ENCODE results near the gene GOLGA6L10.
"Not testable (repeated sequence)": the region's sequence is repeated elsewhere in the genome, so short reads cannot be mapped to it uniquely, and the experiment has no call there.

GOLGA6L10 gene

DNA sequence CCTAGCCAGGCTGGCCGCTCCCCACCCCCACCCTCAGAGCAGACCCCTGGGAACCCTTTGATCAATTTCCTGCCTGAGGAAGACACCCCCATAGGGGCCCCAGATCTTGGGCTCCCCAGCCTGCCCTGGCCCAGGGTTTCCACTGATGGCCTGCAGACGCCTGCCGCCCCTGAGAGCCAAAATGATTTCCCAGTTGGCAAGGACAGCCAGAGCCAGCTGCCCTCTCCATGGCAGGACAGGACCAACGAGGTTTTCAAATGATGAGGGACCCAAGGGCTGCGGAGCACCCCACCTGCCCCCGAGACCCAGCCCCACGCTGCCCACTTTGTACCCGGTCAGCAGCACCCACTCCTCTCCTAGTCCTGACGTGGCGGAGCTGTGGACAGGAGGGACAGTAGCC lies 21.9 kb downstream of the GOLGA6L10 start:
- H3K4me2 ChIP-seq (ENCODE audit: insufficient read depth, low read length); H3K79me2 ChIP-seq (ENCODE audit: insufficient read depth, low read length); H3K27me3 ChIP-seq (ENCODE audit: insufficient read depth, low read length, poor library complexity); H3K27ac ChIP-seq (ENCODE audit: low read length); H3K9ac ChIP-seq (ENCODE audit: low read depth, low read length); ATAC-seq (ENCODE audit: insufficient read depth, low read depth); H2AFZ ChIP-seq (ENCODE audit: low read depth, low read length); H3K9me3 ChIP-seq (ENCODE audit: insufficient read depth, low read length, severe bottlenecking); H3K4me3 ChIP-seq (ENCODE audit: low read depth in 1 of 2, low read length in 2 of 2); H3K4me1 ChIP-seq (ENCODE audit: insufficient read depth, low read length); H4K20me1 ChIP-seq (ENCODE audit: insufficient read depth, low read length); H3K36me3 ChIP-seq (ENCODE audit: insufficient read depth, low read length); DNase-seq: not testable (repeated sequence)

DNA sequence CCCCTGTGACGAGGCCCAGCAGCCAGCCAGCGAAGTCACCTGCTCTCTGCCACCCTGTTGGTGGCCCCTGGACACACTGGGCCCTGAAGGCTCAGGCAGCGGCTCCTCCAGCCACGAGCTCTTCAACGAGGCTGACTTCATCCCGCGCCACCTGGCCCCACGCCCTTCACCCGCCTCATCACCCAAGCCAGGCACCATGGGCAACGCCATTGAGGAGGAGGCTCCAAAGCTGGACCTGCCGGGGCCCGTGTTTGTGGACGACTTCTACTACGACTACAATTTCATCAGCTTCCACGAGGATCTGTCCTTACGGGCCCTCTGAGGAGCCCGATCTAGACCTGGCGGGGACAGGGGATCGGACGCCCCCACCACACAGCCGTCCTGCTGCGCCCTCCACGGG lies 22.4 kb downstream of the GOLGA6L10 start:
- not testable (repeated sequence) for DNase-seq; ATAC-seq (ENCODE audit: insufficient read depth, low read depth); H3K36me3 ChIP-seq (ENCODE audit: insufficient read depth, low read length); H3K4me2 ChIP-seq (ENCODE audit: insufficient read depth, low read length); H3K4me1 ChIP-seq (ENCODE audit: insufficient read depth, low read length); H3K9ac ChIP-seq (ENCODE audit: low read depth, low read length); H3K79me2 ChIP-seq (ENCODE audit: insufficient read depth, low read length); H3K4me3 ChIP-seq (ENCODE audit: low read depth in 1 of 2, low read length in 2 of 2); H2AFZ ChIP-seq (ENCODE audit: low read depth, low read length); H3K27ac ChIP-seq (ENCODE audit: low read length); H3K27me3 ChIP-seq (ENCODE audit: insufficient read depth, low read length, poor library complexity); H3K9me3 ChIP-seq (ENCODE audit: insufficient read depth, low read length, severe bottlenecking); H4K20me1 ChIP-seq (ENCODE audit: insufficient read depth, low read length)

DNA sequence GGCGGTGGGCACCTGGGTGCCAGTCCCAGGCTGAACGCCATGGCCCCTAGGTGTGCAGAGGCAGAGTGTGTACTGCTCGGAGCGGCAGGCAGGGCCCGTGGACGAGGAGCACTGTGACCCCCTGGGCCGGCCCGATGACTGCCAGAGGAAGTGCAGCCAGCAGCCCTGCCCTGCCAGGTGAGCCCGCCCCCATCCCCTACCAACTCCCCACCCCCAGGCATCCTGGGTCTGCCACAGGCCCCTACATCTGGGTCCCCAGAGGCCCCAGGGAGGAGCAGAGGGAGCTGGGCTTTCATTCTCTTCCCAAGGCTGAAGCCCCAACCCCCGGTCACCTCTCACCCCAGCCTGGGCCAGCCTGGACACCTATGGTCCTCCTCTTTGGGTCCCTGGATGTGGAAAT lies 23.6 kb downstream of the GOLGA6L10 start:
- not testable (repeated sequence) for H2AFZ ChIP-seq (ENCODE audit: low read depth, low read length); H3K9me3 ChIP-seq (ENCODE audit: insufficient read depth, low read length, severe bottlenecking); H3K4me1 ChIP-seq (ENCODE audit: insufficient read depth, low read length); H3K4me3 ChIP-seq (ENCODE audit: low read depth in 1 of 2, low read length in 2 of 2); H3K4me2 ChIP-seq (ENCODE audit: insufficient read depth, low read length); H3K79me2 ChIP-seq (ENCODE audit: insufficient read depth, low read length); H3K27me3 ChIP-seq (ENCODE audit: insufficient read depth, low read length, poor library complexity); ATAC-seq (ENCODE audit: insufficient read depth, low read depth); DNase-seq; H3K36me3 ChIP-seq (ENCODE audit: insufficient read depth, low read length); H3K9ac ChIP-seq (ENCODE audit: low read depth, low read length); H3K27ac ChIP-seq (ENCODE audit: low read length); H4K20me1 ChIP-seq (ENCODE audit: insufficient read depth, low read length)

DNA sequence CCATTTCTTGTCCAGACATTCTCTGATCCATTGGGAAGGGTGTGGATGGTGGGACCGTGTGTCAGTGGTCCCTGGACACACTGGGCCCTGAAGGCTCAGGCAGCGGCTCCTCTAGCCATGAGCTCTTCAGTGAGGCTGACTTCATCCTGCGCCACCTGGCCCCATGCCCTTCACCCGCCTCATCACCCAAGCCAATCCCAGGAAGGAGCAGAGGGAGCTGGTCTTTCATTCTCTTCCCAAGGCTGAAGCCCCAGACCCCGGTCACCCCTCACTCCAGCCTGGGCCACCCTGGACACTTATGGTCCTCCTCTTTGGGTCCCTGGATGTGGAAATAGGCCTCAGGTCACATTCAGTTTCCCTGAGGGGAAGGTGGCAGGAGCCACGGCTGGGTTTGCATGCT lies 24.4 kb downstream of the GOLGA6L10 start:
- not testable (repeated sequence) for H3K79me2 ChIP-seq (ENCODE audit: insufficient read depth, low read length); DNase-seq; ATAC-seq (ENCODE audit: insufficient read depth, low read depth)

DNA sequence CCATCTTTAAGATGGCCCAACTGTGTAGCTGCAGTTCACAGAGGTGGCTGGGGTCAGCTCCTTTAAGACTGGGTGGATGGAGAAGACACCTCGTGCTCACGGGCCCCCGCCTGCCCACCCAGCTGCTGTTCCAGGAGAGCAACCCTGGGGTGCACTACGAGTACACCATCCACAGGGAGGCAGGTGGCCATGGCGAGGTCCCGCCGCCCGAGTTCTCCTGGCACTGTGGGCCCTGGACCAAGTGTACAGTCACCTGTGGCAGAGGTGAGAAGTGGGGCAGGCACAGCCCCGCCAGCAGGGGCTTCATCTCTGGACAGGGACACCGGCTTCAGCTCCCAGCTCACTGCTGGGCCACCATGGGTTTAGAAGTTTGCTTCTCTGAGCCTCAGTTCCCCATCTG lies 26.8 kb downstream of the GOLGA6L10 start:
- not testable (repeated sequence) for H3K79me2 ChIP-seq (ENCODE audit: insufficient read depth, low read length); H2AFZ ChIP-seq (ENCODE audit: low read depth, low read length); H3K9me3 ChIP-seq (ENCODE audit: insufficient read depth, low read length, severe bottlenecking)

More for the DNA sequence above, 24.4 kb downstream of the GOLGA6L10 start:
- H4K20me1 ChIP-seq (ENCODE audit: insufficient read depth, low read length); H3K9ac ChIP-seq (ENCODE audit: low read depth, low read length); H3K27ac ChIP-seq (ENCODE audit: low read length); H3K4me3 ChIP-seq (ENCODE audit: low read depth in 1 of 2, low read length in 2 of 2); H3K4me2 ChIP-seq (ENCODE audit: insufficient read depth, low read length); H3K36me3 ChIP-seq (ENCODE audit: insufficient read depth, low read length); H3K27me3 ChIP-seq (ENCODE audit: insufficient read depth, low read length, poor library complexity); H3K9me3 ChIP-seq (ENCODE audit: insufficient read depth, low read length, severe bottlenecking); H2AFZ ChIP-seq (ENCODE audit: low read depth, low read length); H3K4me1 ChIP-seq (ENCODE audit: insufficient read depth, low read length): not testable (repeated sequence)

DNA sequence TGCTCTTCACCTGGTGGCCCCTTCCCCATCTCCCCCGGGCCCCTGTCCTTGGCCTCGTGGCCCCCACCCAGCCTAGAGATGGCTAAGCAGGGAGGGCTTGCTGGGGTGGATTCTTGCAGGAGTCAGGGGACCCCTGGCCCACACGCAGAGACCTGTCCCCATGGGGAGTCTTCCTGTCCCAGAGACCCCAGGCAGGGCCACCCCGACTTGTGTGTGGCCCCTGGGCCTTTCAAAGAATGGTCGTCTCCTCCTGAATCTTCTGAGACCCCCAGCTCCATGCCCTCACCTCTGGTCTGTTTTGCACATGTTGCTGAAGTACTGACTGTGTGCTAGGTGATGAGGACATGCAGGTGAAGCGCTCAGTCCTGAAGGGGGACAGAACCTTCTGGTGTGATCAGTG lies 28.4 kb downstream of the GOLGA6L10 start:
- not testable (repeated sequence) for H3K79me2 ChIP-seq (ENCODE audit: insufficient read depth, low read length); H2AFZ ChIP-seq (ENCODE audit: low read depth, low read length); H4K20me1 ChIP-seq (ENCODE audit: insufficient read depth, low read length); H3K36me3 ChIP-seq (ENCODE audit: insufficient read depth, low read length); H3K27ac ChIP-seq (ENCODE audit: low read length); ATAC-seq (ENCODE audit: insufficient read depth, low read depth); H3K9ac ChIP-seq (ENCODE audit: low read depth, low read length); H3K4me3 ChIP-seq (ENCODE audit: low read depth in 1 of 2, low read length in 2 of 2); H3K27me3 ChIP-seq (ENCODE audit: insufficient read depth, low read length, poor library complexity); H3K4me2 ChIP-seq (ENCODE audit: insufficient read depth, low read length); DNase-seq; H3K9me3 ChIP-seq (ENCODE audit: insufficient read depth, low read length, severe bottlenecking); H3K4me1 ChIP-seq (ENCODE audit: insufficient read depth, low read length)

More for the DNA sequence above, 26.8 kb downstream of the GOLGA6L10 start:
- not testable (repeated sequence) for H3K27ac ChIP-seq (ENCODE audit: low read length); H3K4me2 ChIP-seq (ENCODE audit: insufficient read depth, low read length); H4K20me1 ChIP-seq (ENCODE audit: insufficient read depth, low read length); DNase-seq; H3K9ac ChIP-seq (ENCODE audit: low read depth, low read length); ATAC-seq (ENCODE audit: insufficient read depth, low read depth); H3K4me3 ChIP-seq (ENCODE audit: low read depth in 1 of 2, low read length in 2 of 2); H3K36me3 ChIP-seq (ENCODE audit: insufficient read depth, low read length); H3K27me3 ChIP-seq (ENCODE audit: insufficient read depth, low read length, poor library complexity); H3K4me1 ChIP-seq (ENCODE audit: insufficient read depth, low read length)

DNA sequence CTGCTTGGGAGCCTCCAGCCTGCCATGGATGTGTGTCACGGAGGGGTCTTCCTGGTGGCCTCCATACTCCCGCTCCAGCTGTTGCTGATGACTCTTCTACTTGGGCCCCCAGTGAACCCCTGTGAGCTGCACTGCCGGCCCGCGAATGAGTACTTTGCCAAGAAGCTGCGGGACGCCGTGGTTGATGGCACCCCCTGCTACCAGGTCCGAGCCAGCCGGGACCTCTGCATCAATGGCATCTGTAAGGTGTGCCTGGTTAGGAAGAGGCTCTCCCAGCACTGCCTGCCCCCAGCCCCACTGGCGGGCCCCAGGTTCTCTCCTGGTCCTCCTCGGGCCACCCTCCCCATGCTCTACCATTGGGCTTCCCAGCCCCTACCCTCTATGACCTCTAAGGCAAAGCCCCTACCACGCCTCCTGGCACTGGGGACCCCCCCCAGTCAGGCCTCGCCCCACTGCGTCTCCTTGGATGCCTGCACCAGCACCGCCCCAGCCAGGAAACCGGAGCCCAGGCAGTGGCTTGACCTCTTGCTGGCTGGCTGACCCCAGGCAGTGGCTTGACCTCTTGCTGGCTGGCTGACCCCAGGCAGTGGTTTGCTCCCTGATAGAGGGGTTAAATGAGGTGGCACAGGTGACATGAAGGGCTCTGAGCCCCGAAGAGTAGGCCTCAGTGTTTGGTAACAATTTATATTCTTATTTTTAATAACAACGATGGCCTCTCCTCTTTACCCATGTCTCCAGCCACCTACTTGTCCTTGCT lies 29.6 kb downstream of the GOLGA6L10 start:
- not testable (repeated sequence) for H3K4me1 ChIP-seq (ENCODE audit: insufficient read depth, low read length); H3K27ac ChIP-seq (ENCODE audit: low read length); H3K36me3 ChIP-seq (ENCODE audit: insufficient read depth, low read length); DNase-seq; H3K4me2 ChIP-seq (ENCODE audit: insufficient read depth, low read length); H3K27me3 ChIP-seq (ENCODE audit: insufficient read depth, low read length, poor library complexity); H3K9me3 ChIP-seq (ENCODE audit: insufficient read depth, low read length, severe bottlenecking); H4K20me1 ChIP-seq (ENCODE audit: insufficient read depth, low read length); H3K79me2 ChIP-seq (ENCODE audit: insufficient read depth, low read length); ATAC-seq (ENCODE audit: insufficient read depth, low read depth); H2AFZ ChIP-seq (ENCODE audit: low read depth, low read length); H3K9ac ChIP-seq (ENCODE audit: low read depth, low read length); H3K4me3 ChIP-seq (ENCODE audit: low read depth in 1 of 2, low read length in 2 of 2)

DNA sequence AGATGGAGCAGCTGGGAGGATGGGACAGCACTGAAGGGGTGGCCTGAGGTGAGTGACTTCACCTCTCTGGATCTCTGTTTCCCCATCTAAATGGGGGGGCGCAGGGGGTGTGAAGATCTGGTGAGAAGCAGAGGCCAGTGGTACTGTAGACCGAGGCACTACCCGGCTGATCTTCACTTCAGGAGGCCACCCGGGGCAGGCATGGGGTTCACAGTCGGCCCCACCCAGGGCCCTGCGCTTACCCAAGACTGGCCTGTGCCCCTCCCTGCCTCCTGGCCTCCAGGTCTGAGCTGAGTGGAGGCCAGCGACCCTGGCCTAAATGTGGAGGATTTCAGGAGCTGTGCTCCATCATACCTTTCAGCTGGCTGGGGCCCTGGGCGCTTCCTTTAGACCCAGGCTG lies 31.0 kb downstream of the GOLGA6L10 start:
- not testable (repeated sequence) for H3K4me2 ChIP-seq (ENCODE audit: insufficient read depth, low read length); ATAC-seq (ENCODE audit: insufficient read depth, low read depth); H2AFZ ChIP-seq (ENCODE audit: low read depth, low read length); H3K9me3 ChIP-seq (ENCODE audit: insufficient read depth, low read length, severe bottlenecking); H3K27me3 ChIP-seq (ENCODE audit: insufficient read depth, low read length, poor library complexity); DNase-seq; H3K9ac ChIP-seq (ENCODE audit: low read depth, low read length); H3K4me3 ChIP-seq (ENCODE audit: low read depth in 1 of 2, low read length in 2 of 2); H4K20me1 ChIP-seq (ENCODE audit: insufficient read depth, low read length); H3K36me3 ChIP-seq (ENCODE audit: insufficient read depth, low read length); H3K27ac ChIP-seq (ENCODE audit: low read length); H3K79me2 ChIP-seq (ENCODE audit: insufficient read depth, low read length); H3K4me1 ChIP-seq (ENCODE audit: insufficient read depth, low read length)

Measured in DND-41 (cell line).